WTC11 (cell line): ENCODE measurements around the gene REEP6. TPM values are rescaled to one million over a fixed set of nuclear protein-coding genes. Genes with fewer than 3 reads are reported as not detected.

ENCODE experiments used
- ATAC-seq: fragments of 200-7000 bp; cut with Tn5 transposase; 2 replicates; pipeline ENCODE4 v1.10.0; 2021; ENCODE audit warnings: mild to moderate bottlenecking, moderate library complexity
- CTCF ChIA-PET: fragments of 300-600 bp; sonication (Branson Sonifier 250); formaldehyde crosslinking; loops from one replicate; lab custom pipeline; 2021; ENCODE audit warnings: antibody characterized with exemption; lab: Charles Lee
- POLR2A ChIA-PET: fragments of 350-600 bp; sonication (Branson Sonifier 250); formaldehyde crosslinking; loops from one replicate; lab custom pipeline; 2021; ENCODE audit warnings: antibody characterized with exemption; lab: Charles Lee
- DNase-seq: peaks from one replicate; pipeline ENCODE4 v3.0.0; 2021; ENCODE audit warnings: low spot score
- H3K27ac Mint-ChIP-seq: 2 replicates; pipeline ENCODE4 v1.8.0; 2021; ENCODE audit warnings: mixed read lengths
- H3K27me3 Mint-ChIP-seq: 2 replicates; pipeline ENCODE4 v1.8.0; 2021; ENCODE audit warnings: low read depth, mild to moderate bottlenecking, moderate library complexity, mixed read lengths
- H3K36me3 Mint-ChIP-seq: 2 replicates; pipeline ENCODE4 v1.8.0; 2021; ENCODE audit warnings: mixed read lengths
- H3K4me1 Mint-ChIP-seq: 2 replicates; pipeline ENCODE4 v1.8.0; 2022; ENCODE audit warnings: mixed read lengths
- H3K4me3 Mint-ChIP-seq: 2 replicates; pipeline ENCODE4 v1.8.0; 2021; ENCODE audit warnings: mild to moderate bottlenecking, moderate library complexity, mixed read lengths
- H3K9me3 Mint-ChIP-seq: 2 replicates; pipeline ENCODE4 v1.8.0; 2021; ENCODE audit warnings: mixed read lengths
- CBFB ChIP-seq: sonication (generic); formaldehyde crosslinking; IDR thresholded peaks from 2 replicates; pipeline ENCODE4 v1.8.1; 2022; ENCODE audit warnings: mild to moderate bottlenecking, low read depth, missing genetic modification reagents
- CREB1 ChIP-seq: sonication (generic); formaldehyde crosslinking; IDR thresholded peaks from 2 replicates; pipeline ENCODE4 v1.8.0; 2023; ENCODE audit warnings: mild to moderate bottlenecking, missing genetic modification reagents
- GRHL2 ChIP-seq: fragments of 250-450 bp; sonication (Bioruptor Pico); IDR thresholded peaks from 2 replicates; pipeline ENCODE4 v1.8.0; 2022; ENCODE audit warnings: mild to moderate bottlenecking, moderate library complexity; ENCODE audit not compliant: insufficient replicate concordance, severe bottlenecking
- IRF2 ChIP-seq: sonication (generic); formaldehyde crosslinking; IDR thresholded peaks from 2 replicates; pipeline ENCODE4 v1.8.0; 2022; ENCODE audit warnings: low read depth, missing genetic modification reagents, borderline replicate concordance
- JAZF1 ChIP-seq: fragments of 250-450 bp; sonication (Bioruptor Pico); IDR thresholded peaks from 2 replicates; pipeline ENCODE4 v1.9.0; 2021; ENCODE audit warnings: moderate library complexity, mild to moderate bottlenecking, inconsistent platforms
- NFATC4 ChIP-seq: fragments of 250-450 bp; sonication (Bioruptor Pico); IDR thresholded peaks from 2 replicates; pipeline ENCODE4 v1.9.0; 2021; ENCODE audit warnings: mild to moderate bottlenecking
- RORB ChIP-seq: fragments of 250-450 bp; sonication (Bioruptor Pico); IDR thresholded peaks from 2 replicates; pipeline ENCODE4 v1.9.0; 2021; ENCODE audit warnings: mild to moderate bottlenecking
- TEAD4 ChIP-seq: sonication (generic); formaldehyde crosslinking; IDR thresholded peaks from 2 replicates; pipeline ENCODE4 v1.8.0; 2022; ENCODE audit warnings: mild to moderate bottlenecking, missing genetic modification reagents
- ZNF671 ChIP-seq: fragments of 250-450 bp; sonication (Bioruptor Pico); IDR thresholded peaks from 2 replicates; pipeline ENCODE4 v1.8.0; 2021; ENCODE audit warnings: mild to moderate bottlenecking
- total RNA-seq: library from RNA; stranded (reverse); gene quantifications from 3 replicates; pipeline ENCODE4 v1.2.3, GENCODE V29; 2021
- TF ChIP-seq, protein P1 (sequence below): fragments of 250-450 bp; sonication (Bioruptor Pico); IDR thresholded peaks from 2 replicates; pipeline ENCODE4 v1.9.0; 2021; ENCODE audit warnings: mild to moderate bottlenecking, borderline replicate concordance
- TF ChIP-seq, protein P2 (sequence below): sonication (generic); formaldehyde crosslinking; IDR thresholded peaks from 2 replicates; pipeline ENCODE4 v1.8.1; 2023; ENCODE audit warnings: mild to moderate bottlenecking, missing genetic modification reagents
- TF ChIP-seq, protein P3 (sequence below): sonication (generic); formaldehyde crosslinking; conservative IDR thresholded peaks from 2 replicates; pipeline ENCODE4 v1.8.1; 2022; ENCODE audit warnings: mild to moderate bottlenecking, missing genetic modification reagents
- TF ChIP-seq, protein P4 (sequence below): sonication (generic); formaldehyde crosslinking; IDR thresholded peaks from 2 replicates; pipeline ENCODE4 v1.8.1; 2022; ENCODE audit warnings: low read depth, mild to moderate bottlenecking, moderate library complexity, missing genetic modification reagents, borderline replicate concordance
- TF ChIP-seq, protein P5 (sequence below): sonication (generic); formaldehyde crosslinking; IDR thresholded peaks from 2 replicates; pipeline ENCODE4 v1.8.0; 2022; ENCODE audit warnings: missing genetic modification reagents
- TF ChIP-seq, protein P6 (sequence below): fragments of 250-450 bp; sonication (Bioruptor Pico); IDR thresholded peaks from 2 replicates; pipeline ENCODE4 v1.9.0; 2021; ENCODE audit warnings: moderate library complexity, mild to moderate bottlenecking, inconsistent platforms, borderline replicate concordance

Gene REEP6
- total RNA-seq, 1 experiment from 2014 or later = 17.0 TPM

DNA sequence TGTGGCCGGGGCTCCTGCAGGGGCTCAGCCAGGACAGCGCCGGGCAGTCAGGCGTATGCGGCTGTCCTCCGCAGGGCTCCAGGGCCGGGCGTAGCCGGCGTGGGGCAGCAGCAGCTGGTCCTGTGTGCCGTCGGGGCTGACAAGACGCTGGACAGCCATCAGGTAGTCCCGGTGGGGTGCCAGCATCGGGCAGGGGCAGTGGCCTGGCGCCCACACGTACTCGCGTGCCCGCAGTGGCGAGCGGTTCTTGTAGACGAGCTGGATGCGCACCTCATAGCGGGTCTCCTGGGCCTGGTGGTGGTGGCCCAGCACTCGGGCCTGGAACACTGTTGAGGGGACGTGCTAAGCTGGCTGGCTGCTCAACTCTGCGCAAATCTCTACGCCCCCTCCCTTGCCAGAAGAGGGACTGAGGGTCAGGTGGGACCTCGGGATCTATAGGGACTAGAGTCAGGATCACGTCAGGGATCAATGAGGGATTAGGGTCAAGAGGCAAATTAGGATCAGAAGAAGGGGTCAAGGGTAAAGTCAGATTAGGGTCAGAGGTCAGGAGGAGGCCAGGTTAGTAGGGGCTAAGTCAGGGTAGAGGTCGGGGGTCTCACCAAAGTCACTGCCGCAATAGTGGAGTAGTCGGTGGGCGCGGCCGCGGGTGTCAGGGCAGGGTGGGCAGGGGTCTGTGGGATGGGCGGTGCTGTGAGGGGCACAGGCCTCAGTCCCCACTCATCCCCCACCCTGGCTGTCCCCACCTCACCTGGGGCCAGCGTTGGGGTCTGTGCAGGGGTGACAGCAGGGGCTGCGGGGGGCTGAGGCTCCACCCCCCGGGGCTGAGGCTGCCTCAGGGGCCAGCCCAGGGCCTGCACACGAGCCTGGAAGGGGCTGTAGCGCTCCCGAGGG, 15.3 kb downstream of the REEP6 start (continued):
- TF ChIP-seq, protein P1, sequence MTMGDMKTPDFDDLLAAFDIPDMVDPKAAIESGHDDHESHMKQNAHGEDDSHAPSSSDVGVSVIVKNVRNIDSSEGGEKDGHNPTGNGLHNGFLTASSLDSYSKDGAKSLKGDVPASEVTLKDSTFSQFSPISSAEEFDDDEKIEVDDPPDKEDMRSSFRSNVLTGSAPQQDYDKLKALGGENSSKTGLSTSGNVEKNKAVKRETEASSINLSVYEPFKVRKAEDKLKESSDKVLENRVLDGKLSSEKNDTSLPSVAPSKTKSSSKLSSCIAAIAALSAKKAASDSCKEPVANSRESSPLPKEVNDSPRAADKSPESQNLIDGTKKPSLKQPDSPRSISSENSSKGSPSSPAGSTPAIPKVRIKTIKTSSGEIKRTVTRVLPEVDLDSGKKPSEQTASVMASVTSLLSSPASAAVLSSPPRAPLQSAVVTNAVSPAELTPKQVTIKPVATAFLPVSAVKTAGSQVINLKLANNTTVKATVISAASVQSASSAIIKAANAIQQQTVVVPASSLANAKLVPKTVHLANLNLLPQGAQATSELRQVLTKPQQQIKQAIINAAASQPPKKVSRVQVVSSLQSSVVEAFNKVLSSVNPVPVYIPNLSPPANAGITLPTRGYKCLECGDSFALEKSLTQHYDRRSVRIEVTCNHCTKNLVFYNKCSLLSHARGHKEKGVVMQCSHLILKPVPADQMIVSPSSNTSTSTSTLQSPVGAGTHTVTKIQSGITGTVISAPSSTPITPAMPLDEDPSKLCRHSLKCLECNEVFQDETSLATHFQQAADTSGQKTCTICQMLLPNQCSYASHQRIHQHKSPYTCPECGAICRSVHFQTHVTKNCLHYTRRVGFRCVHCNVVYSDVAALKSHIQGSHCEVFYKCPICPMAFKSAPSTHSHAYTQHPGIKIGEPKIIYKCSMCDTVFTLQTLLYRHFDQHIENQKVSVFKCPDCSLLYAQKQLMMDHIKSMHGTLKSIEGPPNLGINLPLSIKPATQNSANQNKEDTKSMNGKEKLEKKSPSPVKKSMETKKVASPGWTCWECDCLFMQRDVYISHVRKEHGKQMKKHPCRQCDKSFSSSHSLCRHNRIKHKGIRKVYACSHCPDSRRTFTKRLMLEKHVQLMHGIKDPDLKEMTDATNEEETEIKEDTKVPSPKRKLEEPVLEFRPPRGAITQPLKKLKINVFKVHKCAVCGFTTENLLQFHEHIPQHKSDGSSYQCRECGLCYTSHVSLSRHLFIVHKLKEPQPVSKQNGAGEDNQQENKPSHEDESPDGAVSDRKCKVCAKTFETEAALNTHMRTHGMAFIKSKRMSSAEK = no peak
- TF ChIP-seq JAZF1 (CRISPR knock-in tag) (no peak), TEAD4 (no peak), CBFB (CRISPR knock-in tag) (no peak), IRF2 (CRISPR knock-in tag) (no peak)
- TF ChIP-seq, protein P2, sequence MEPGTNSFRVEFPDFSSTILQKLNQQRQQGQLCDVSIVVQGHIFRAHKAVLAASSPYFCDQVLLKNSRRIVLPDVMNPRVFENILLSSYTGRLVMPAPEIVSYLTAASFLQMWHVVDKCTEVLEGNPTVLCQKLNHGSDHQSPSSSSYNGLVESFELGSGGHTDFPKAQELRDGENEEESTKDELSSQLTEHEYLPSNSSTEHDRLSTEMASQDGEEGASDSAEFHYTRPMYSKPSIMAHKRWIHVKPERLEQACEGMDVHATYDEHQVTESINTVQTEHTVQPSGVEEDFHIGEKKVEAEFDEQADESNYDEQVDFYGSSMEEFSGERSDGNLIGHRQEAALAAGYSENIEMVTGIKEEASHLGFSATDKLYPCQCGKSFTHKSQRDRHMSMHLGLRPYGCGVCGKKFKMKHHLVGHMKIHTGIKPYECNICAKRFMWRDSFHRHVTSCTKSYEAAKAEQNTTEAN (CRISPR knock-in tag) = no peak
- TF ChIP-seq, protein P3, sequence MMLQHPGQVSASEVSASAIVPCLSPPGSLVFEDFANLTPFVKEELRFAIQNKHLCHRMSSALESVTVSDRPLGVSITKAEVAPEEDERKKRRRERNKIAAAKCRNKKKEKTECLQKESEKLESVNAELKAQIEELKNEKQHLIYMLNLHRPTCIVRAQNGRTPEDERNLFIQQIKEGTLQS (CRISPR knock-in tag) = no peak
- TF ChIP-seq, all 79 proteins: peak for 0

DNA sequence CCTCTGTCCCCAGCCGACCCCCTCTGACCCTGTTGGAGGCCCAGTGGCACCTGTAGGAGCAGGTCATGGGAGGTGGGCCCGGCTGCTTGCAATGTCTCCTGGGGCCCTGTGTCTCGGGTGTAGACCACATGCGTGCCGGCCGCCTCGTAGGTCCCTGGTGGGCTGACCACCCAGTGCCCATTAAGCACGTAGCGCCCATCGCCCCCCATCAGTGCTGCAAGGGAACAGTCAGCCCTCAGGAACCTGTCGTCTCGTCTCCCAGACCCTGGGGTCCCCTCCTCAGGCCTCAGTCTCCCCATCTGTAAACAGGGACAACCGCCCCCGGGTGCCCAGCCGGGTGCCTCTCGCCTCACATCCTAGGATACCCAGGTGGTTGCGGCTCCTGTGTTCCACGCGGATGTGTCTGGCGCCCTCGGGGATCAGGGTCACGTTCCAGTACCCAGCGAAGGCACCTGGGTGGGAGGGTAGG, 16.2 kb downstream of the REEP6 start:
- ChIA-PET CTCF (interaction anchor here (0.6 kb wide), 1 partner anchor 206 kb away, joined by 3 read pairs; no protein-coding TSS in a partner anchor), POLR2A (no interaction called here)
- TF ChIP-seq, protein P4, sequence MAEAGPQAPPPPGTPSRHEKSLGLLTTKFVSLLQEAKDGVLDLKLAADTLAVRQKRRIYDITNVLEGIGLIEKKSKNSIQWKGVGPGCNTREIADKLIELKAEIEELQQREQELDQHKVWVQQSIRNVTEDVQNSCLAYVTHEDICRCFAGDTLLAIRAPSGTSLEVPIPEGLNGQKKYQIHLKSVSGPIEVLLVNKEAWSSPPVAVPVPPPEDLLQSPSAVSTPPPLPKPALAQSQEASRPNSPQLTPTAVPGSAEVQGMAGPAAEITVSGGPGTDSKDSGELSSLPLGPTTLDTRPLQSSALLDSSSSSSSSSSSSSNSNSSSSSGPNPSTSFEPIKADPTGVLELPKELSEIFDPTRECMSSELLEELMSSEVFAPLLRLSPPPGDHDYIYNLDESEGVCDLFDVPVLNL = no peak
- TF ChIP-seq ZNF671 (CRISPR knock-in tag) (no peak), GRHL2 (CRISPR knock-in tag) (no peak), CREB1 (CRISPR knock-in tag) (no peak), NFATC4 (no peak), RORB (CRISPR knock-in tag) (no peak)
- TF ChIP-seq, protein P5, sequence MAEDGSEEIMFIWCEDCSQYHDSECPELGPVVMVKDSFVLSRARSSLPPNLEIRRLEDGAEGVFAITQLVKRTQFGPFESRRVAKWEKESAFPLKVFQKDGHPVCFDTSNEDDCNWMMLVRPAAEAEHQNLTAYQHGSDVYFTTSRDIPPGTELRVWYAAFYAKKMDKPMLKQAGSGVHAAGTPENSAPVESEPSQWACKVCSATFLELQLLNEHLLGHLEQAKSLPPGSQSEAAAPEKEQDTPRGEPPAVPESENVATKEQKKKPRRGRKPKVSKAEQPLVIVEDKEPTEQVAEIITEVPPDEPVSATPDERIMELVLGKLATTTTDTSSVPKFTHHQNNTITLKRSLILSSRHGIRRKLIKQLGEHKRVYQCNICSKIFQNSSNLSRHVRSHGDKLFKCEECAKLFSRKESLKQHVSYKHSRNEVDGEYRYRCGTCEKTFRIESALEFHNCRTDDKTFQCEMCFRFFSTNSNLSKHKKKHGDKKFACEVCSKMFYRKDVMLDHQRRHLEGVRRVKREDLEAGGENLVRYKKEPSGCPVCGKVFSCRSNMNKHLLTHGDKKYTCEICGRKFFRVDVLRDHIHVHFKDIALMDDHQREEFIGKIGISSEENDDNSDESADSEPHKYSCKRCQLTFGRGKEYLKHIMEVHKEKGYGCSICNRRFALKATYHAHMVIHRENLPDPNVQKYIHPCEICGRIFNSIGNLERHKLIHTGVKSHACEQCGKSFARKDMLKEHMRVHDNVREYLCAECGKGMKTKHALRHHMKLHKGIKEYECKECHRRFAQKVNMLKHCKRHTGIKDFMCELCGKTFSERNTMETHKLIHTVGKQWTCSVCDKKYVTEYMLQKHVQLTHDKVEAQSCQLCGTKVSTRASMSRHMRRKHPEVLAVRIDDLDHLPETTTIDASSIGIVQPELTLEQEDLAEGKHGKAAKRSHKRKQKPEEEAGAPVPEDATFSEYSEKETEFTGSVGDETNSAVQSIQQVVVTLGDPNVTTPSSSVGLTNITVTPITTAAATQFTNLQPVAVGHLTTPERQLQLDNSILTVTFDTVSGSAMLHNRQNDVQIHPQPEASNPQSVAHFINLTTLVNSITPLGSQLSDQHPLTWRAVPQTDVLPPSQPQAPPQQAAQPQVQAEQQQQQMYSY (CRISPR knock-in tag) = no peak
- TF ChIP-seq, protein P6, sequence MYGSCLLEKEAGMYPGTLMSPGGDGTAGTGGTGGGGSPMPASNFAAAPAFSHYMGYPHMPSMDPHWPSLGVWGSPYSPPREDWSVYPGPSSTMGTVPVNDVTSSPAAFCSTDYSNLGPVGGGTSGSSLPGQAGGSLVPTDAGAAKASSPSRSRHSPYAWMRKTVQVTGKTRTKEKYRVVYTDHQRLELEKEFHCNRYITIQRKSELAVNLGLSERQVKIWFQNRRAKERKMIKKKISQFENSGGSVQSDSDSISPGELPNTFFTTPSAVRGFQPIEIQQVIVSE (CRISPR knock-in tag) = no peak
- Mint-ChIP-seq H3K36me3 (no peaks in the 10 kb centered on the region), H3K27me3 (peaks cover 64% of the 10 kb centered on the region), H3K9me3 (no peaks in the 10 kb centered on the region), H3K4me3 (peak overlapping the region; percentile 94), H3K4me1 (no peaks in the 10 kb centered on the region; the same call in 1 of the 2 replicates), H3K27ac (no peak overlapping the region)
- ATAC-seq (no peak), DNase-seq (no peak)
